ENCODE data around the gene TECPR1.

- TF ChIP-seq, protein P1, sequence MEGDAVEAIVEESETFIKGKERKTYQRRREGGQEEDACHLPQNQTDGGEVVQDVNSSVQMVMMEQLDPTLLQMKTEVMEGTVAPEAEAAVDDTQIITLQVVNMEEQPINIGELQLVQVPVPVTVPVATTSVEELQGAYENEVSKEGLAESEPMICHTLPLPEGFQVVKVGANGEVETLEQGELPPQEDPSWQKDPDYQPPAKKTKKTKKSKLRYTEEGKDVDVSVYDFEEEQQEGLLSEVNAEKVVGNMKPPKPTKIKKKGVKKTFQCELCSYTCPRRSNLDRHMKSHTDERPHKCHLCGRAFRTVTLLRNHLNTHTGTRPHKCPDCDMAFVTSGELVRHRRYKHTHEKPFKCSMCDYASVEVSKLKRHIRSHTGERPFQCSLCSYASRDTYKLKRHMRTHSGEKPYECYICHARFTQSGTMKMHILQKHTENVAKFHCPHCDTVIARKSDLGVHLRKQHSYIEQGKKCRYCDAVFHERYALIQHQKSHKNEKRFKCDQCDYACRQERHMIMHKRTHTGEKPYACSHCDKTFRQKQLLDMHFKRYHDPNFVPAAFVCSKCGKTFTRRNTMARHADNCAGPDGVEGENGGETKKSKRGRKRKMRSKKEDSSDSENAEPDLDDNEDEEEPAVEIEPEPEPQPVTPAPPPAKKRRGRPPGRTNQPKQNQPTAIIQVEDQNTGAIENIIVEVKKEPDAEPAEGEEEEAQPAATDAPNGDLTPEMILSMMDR (IDR thresholded peaks at IDR 0.05; ENCODE audit: low read length) = no peak
- TF ChIP-seq EZH2 (IDR thresholded peaks at IDR 0.05; ENCODE audit: borderline replicate concordance, low read length) = no peak
Measured at GRCh38 chr7:98229441-98229840, 22.6 kb downstream of the TECPR1 start.
